GM21737 (cell line): ENCODE measurements around the gene FCHO2.

Experiments
- ATAC-seq: cut with Tn5 transposase; IDR thresholded peaks from one replicate; pipeline ENCODE4 v1.9.1; 2021; ENCODE audit warnings: mild to moderate bottlenecking, moderate library complexity; ENCODE audit not compliant: unreplicated experiment

FCHO2 gene

GRCh38 chr5:73135021-73135420 is 179.2 kb downstream of the FCHO2 start:
- ATAC-seq, result no peak

GRCh38 chr5:73135429-73136054 is 179.7 kb downstream of the FCHO2 start:
- ATAC-seq, result no peak

GRCh38 chr5:73136055-73136562 is 180.3 kb downstream of the FCHO2 start:
- ATAC-seq, result no peak

GRCh38 chr5:73137563-73138530 is 182.0 kb downstream of the FCHO2 start:
- ATAC-seq, result no peak

- ATAC-seq, result no peak
Measured at GRCh38 chr5:73139485-73139884, 183.6 kb downstream of the FCHO2 start.
